OCI-LY7 (cell line): Measurements from ENCODE around the gene DCP1B. TPM values are rescaled to one million over a fixed set of nuclear protein-coding genes. Genes with fewer than 3 reads are reported as not detected.

Source experiments
- BruUV-seq: library from RNA; stranded (reverse); fragments of 400-500 nt; replicated peaks from 2 replicates; lab custom pipeline; 2021; lab: Mats Ljungman, UMichigan
- CTCF ChIA-PET: fragments of 300-600 bp; sonication (Branson Sonifier 250); formaldehyde crosslinking; loops from one replicate; lab custom pipeline; 2022; ENCODE audit warnings: antibody characterized with exemption; ENCODE audit not compliant: unreplicated experiment; lab: Charles Lee
- POLR2A ChIA-PET: fragments of 300-600 bp; sonication (Branson Sonifier 250); formaldehyde crosslinking; loops from one replicate; lab custom pipeline; 2022; ENCODE audit warnings: antibody characterized with exemption; lab: Charles Lee
- DNase-seq: peaks from one replicate; pipeline ENCODE4 v3.0.0-alpha.2; 2015; ENCODE audit warnings: low spot score
- H2AFZ ChIP-seq: fragments of 200-600 bp; sonication (generic), shearing (Covaris generic); 2 replicates; pipeline ENCODE4 v1.6.1; 2014; ENCODE audit warnings: mild to moderate bottlenecking, antibody characterized with exemption, low read length, moderate library complexity
- H3K27ac ChIP-seq: fragments of 200-600 bp; sonication (generic); 2 replicates; pipeline ENCODE4 v1.5.1; 2014; ENCODE audit warnings: mixed run types, low read depth, mild to moderate bottlenecking, moderate library complexity, low read length, inconsistent platforms; ENCODE audit not compliant: poor library complexity, severe bottlenecking
- H3K36me3 ChIP-seq: fragments of 200-600 bp; sonication (generic); 2 replicates; pipeline ENCODE4 v1.6.1; 2014; ENCODE audit warnings: mild to moderate bottlenecking, antibody characterized with exemption, low read length, moderate library complexity, mixed read lengths; ENCODE audit not compliant: insufficient read depth
- H3K4me1 ChIP-seq: fragments of 200-600 bp; sonication (generic); 2 replicates; pipeline ENCODE4 v1.5.1; 2014; ENCODE audit warnings: mild to moderate bottlenecking, low read length; ENCODE audit not compliant: insufficient read depth, poor library complexity, severe bottlenecking
- H3K4me2 ChIP-seq: fragments of 200-600 bp; sonication (generic); 2 replicates; pipeline ENCODE4 v1.6.1; 2014; ENCODE audit warnings: mild to moderate bottlenecking, low read length
- H3K4me3 ChIP-seq: fragments of 200-600 bp; sonication (generic); 2 replicates; pipeline ENCODE4 v1.5.1; 2014; ENCODE audit warnings: mild to moderate bottlenecking, low read depth, low read length; ENCODE audit not compliant: poor library complexity, severe bottlenecking
- H3K79me2 ChIP-seq: fragments of 200-600 bp; sonication (generic); 2 replicates; pipeline ENCODE4 v1.6.1; 2016; ENCODE audit warnings: low read depth, mild to moderate bottlenecking, low read length, moderate library complexity, mixed read lengths; ENCODE audit not compliant: insufficient read depth
- H3K9me2 ChIP-seq: fragments of 200-600 bp; sonication (generic); 2 replicates; pipeline ENCODE4 v1.6.1; 2016; ENCODE audit warnings: mild to moderate bottlenecking, low read length, mixed read lengths; ENCODE audit not compliant: insufficient read depth
- H3K9me3 ChIP-seq: fragments of 200-600 bp; sonication (generic); 2 replicates; pipeline ENCODE4 v1.6.1; 2014; ENCODE audit warnings: mild to moderate bottlenecking, mixed run types, low read length, mixed read lengths
- H4K20me1 ChIP-seq: fragments of 200-600 bp; sonication (generic); 2 replicates; pipeline ENCODE4 v1.6.1; 2014; ENCODE audit warnings: mild to moderate bottlenecking, antibody characterized with exemption, low read length, moderate library complexity, mixed read lengths; ENCODE audit not compliant: insufficient read depth
- CTCF ChIP-seq: fragments of 200-600 bp; sonication (generic); conservative IDR thresholded peaks from 2 replicates; pipeline ENCODE4 v1.5.1; 2014; ENCODE audit warnings: mild to moderate bottlenecking, antibody characterized with exemption, low read length, moderate library complexity, mixed read lengths
- EZH2phosphoT487 ChIP-seq: fragments of 200-600 bp; sonication (generic); IDR thresholded peaks from 2 replicates; pipeline ENCODE4 v1.6.1; 2018; ENCODE audit warnings: low read depth, borderline replicate concordance, mild to moderate bottlenecking, mixed run types, antibody characterized with exemption, low read length, moderate library complexity, mixed read lengths
- intact Hi-C: fragments of 100-400 bp; cut with micrococcal nuclease; formaldehyde crosslinking; loops from one replicate; pipeline ENCODE4 v1.10.0; 2022; ENCODE audit not compliant: unreplicated experiment
- total RNA-seq, 2 experiments: library from RNA; depleted of rRNA in 1 of 2; stranded (reverse); fragments of >200 nt in 1 of 2; shearing (Covaris generic) in 1 of 2; gene quantifications; 2 replicates each; pipeline ENCODE4 v1.2.3, GENCODE V29; 2014 to 2022

DCP1B gene
- total RNA-seq, 2 experiments from 2014 or later: 14.2 to 15.5 TPM

- ChIA-PET POLR2A (no interaction called here), CTCF (no interaction called here)
- Histone ChIP-seq H3K27ac (no peak overlapping the region), H2AFZ (no peak overlapping the region), H3K36me3 (no peaks in the 10 kb centered on the region), H3K9me3 (no peaks in the 10 kb centered on the region), H3K9me2 (no peaks in the 10 kb centered on the region), H3K4me2 (0 out of 2 replicates have a peak overlapping the region, but pooled peaks have one; percentile 6), H4K20me1 (no peaks in the 10 kb centered on the region), H3K4me1 (no peaks in the 10 kb centered on the region), H3K79me2 (no peaks in the 10 kb centered on the region), H3K4me3 (no peak overlapping the region)
- intact Hi-C loops: no loop called here
- no TSS peak for BruUV-seq
- TF ChIP-seq CTCF (no peak), EZH2phosphoT487 (no peak)
- DNase-seq: peak; percentile 10
These were observed 45.6 kb upstream of the DCP1B start for GRCh38 chr12:2049604-2050540.

- no peaks in the 10 kb centered on the region for H3K36me3 ChIP-seq
- no peak overlapping the region for H3K4me2 ChIP-seq
- H3K4me3 ChIP-seq: no peak overlapping the region
- no peaks in the 10 kb centered on the region for H3K4me1 ChIP-seq
- no peaks in the 10 kb centered on the region for H3K79me2 ChIP-seq
- no TSS peak for BruUV-seq
- TF ChIP-seq EZH2phosphoT487 (no peak), CTCF (no peak)
- H3K9me3 ChIP-seq: no peaks in the 10 kb centered on the region
- no peaks in the 10 kb centered on the region for H4K20me1 ChIP-seq
- no peak for DNase-seq
- no peaks in the 10 kb centered on the region for H3K9me2 ChIP-seq
- H2AFZ ChIP-seq: no peak overlapping the region
- CTCF ChIA-PET: interaction anchor here (1.0 kb wide), 1 partner anchor 237 kb away, joined by 3 read pairs; no protein-coding TSS in a partner anchor
- intact Hi-C loops: no loop called here
- POLR2A ChIA-PET: no interaction called here
- no peak overlapping the region for H3K27ac ChIP-seq
These were observed 43.5 kb upstream of the DCP1B start for GRCh38 chr12:2047752-2048151.

GRCh38 chr12:2046957-2047356 lies 42.7 kb upstream of the DCP1B start:
- H3K36me3 ChIP-seq: no peaks in the 10 kb centered on the region
- intact Hi-C loops: no loop called here
- H3K27ac ChIP-seq: no peak overlapping the region
- no peaks in the 10 kb centered on the region for H3K9me2 ChIP-seq
- no peak overlapping the region for H2AFZ ChIP-seq
- no peak for DNase-seq
- H3K4me3 ChIP-seq: no peak overlapping the region
- no peaks in the 10 kb centered on the region for H4K20me1 ChIP-seq
- no peak overlapping the region for H3K4me2 ChIP-seq
- H3K9me3 ChIP-seq: no peaks in the 10 kb centered on the region
- H3K4me1 ChIP-seq: no peaks in the 10 kb centered on the region
- POLR2A ChIA-PET: no interaction called here
- CTCF ChIA-PET: no interaction called here
- no peak for TF ChIP-seq EZH2phosphoT487
- TF ChIP-seq CTCF: no peak
- no TSS peak for BruUV-seq
- H3K79me2 ChIP-seq: no peaks in the 10 kb centered on the region
